DND-41 (cell line): ENCODE measurements around the gene PZP.

Experiments used
- ATAC-seq: fragments of 200-7000 bp; cut with Tn5 transposase; 3 replicates; pipeline ENCODE4 v1.9.1; 2021; ENCODE audit warnings: low read depth; ENCODE audit not compliant: insufficient read depth
- DNase-seq: peaks from one replicate; pipeline ENCODE4 v3.0.0-alpha.2; 2020
- H2AFZ ChIP-seq: 2 replicates; pipeline ENCODE4 v1.6.0; 2012; ENCODE audit warnings: low read depth, low read length
- H3K27ac ChIP-seq: 2 replicates; pipeline ENCODE4 v1.5.1; 2012; ENCODE audit warnings: low read length, inconsistent platforms
- H3K27me3 ChIP-seq: fragments of 200-600 bp; sonication (generic); 2 replicates; pipeline ENCODE4 v1.6.0; 2012; ENCODE audit warnings: low read length, mild to moderate bottlenecking, inconsistent platforms; ENCODE audit not compliant: insufficient read depth, poor library complexity
- H3K36me3 ChIP-seq: 2 replicates; pipeline ENCODE4 v1.5.1; 2012; ENCODE audit warnings: low read length, inconsistent platforms; ENCODE audit not compliant: insufficient read depth
- H3K4me1 ChIP-seq: 2 replicates; pipeline ENCODE4 v1.5.1; 2012; ENCODE audit warnings: mild to moderate bottlenecking, low read length; ENCODE audit not compliant: insufficient read depth
- H3K4me2 ChIP-seq: 2 replicates; pipeline ENCODE4 v1.6.0; 2012; ENCODE audit warnings: mild to moderate bottlenecking, moderate library complexity, low read length, inconsistent platforms; ENCODE audit not compliant: insufficient read depth
- H3K4me3 ChIP-seq, 2 experiments: fragments of 200-600 bp in 1 of 2; shearing (Covaris generic) in 1 of 2; 2 replicates each; pipeline ENCODE4 v1.5.1; 2012 to 2016; ENCODE audit warnings: inconsistent platforms in 2 of 2, low read length in 2 of 2, mild to moderate bottlenecking in 2 of 2, low read depth in 1 of 2, moderate library complexity in 1 of 2
- H3K79me2 ChIP-seq: 2 replicates; pipeline ENCODE4 v1.6.0; 2012; ENCODE audit warnings: low read length, inconsistent platforms; ENCODE audit not compliant: insufficient read depth
- H3K9ac ChIP-seq: 2 replicates; pipeline ENCODE4 v1.6.0; 2012; ENCODE audit warnings: low read depth, mild to moderate bottlenecking, inconsistent platforms, low read length, moderate library complexity
- H3K9me3 ChIP-seq: 2 replicates; pipeline ENCODE4 v1.5.1; 2012; ENCODE audit warnings: low read length, moderate library complexity, mild to moderate bottlenecking, inconsistent platforms; ENCODE audit not compliant: insufficient read depth, severe bottlenecking
- H4K20me1 ChIP-seq: 2 replicates; pipeline ENCODE4 v1.6.0; 2012; ENCODE audit warnings: low read length; ENCODE audit not compliant: insufficient read depth
- CTCF ChIP-seq: IDR thresholded peaks from 2 replicates; pipeline ENCODE4 v1.5.1; 2012; ENCODE audit warnings: borderline replicate concordance, low read length, moderate library complexity, mild to moderate bottlenecking; ENCODE audit not compliant: poor library complexity, severe bottlenecking; ENCODE audit errors: extremely low read depth
- EZH2 ChIP-seq: IDR thresholded peaks from 3 replicates; pipeline ENCODE4 v1.6.1; 2012; ENCODE audit warnings: borderline replicate concordance, low read depth, mild to moderate bottlenecking, moderate library complexity, low read length, inconsistent platforms; ENCODE audit not compliant: severe bottlenecking

Gene PZP

GRCh38 chr12:9111525-9111924, 96.7 kb downstream of the PZP start:
- H3K4me2 ChIP-seq: no peak overlapping the region
- H3K36me3 ChIP-seq: no peaks in the 10 kb centered on the region
- TF ChIP-seq CTCF: no peak
- TF ChIP-seq EZH2: no peak
- ATAC-seq: no peak
- no peak overlapping the region for H3K27ac ChIP-seq
- no peak overlapping the region for H3K4me3 ChIP-seq
- H4K20me1 ChIP-seq: no peaks in the 10 kb centered on the region
- H2AFZ ChIP-seq: no peak overlapping the region
- H3K9me3 ChIP-seq: no peaks in the 10 kb centered on the region
- DNase-seq: no peak
- H3K79me2 ChIP-seq: no peaks in the 10 kb centered on the region
- H3K9ac ChIP-seq: no peak overlapping the region
- H3K4me1 ChIP-seq: no peaks in the 10 kb centered on the region
- H3K27me3 ChIP-seq: peaks cover 17% of the 10 kb centered on the region

GRCh38 chr12:9109737-9110491, 98.3 kb downstream of the PZP start:
- no peaks in the 10 kb centered on the region for H3K4me1 ChIP-seq

GRCh38 chr12:9109213-9109522, 99.0 kb downstream of the PZP start:
- no peaks in the 10 kb centered on the region for H3K9me3 ChIP-seq
- H3K27me3 ChIP-seq: peaks cover 23% of the 10 kb centered on the region
- no peaks in the 10 kb centered on the region for H3K79me2 ChIP-seq
- ATAC-seq (no peak), DNase-seq (no peak)
- H2AFZ ChIP-seq: no peak overlapping the region
- no peak for TF ChIP-seq EZH2
- no peak for TF ChIP-seq CTCF
- H3K4me3 ChIP-seq: no peak overlapping the region
- no peak overlapping the region for H3K9ac ChIP-seq
- no peak overlapping the region for H3K27ac ChIP-seq
- H4K20me1 ChIP-seq: no peaks in the 10 kb centered on the region
- no peaks in the 10 kb centered on the region for H3K36me3 ChIP-seq
- H3K4me1 ChIP-seq: no peaks in the 10 kb centered on the region
- no peak overlapping the region for H3K4me2 ChIP-seq

More at GRCh38 chr12:9109737-9110491, 98.3 kb downstream of the PZP start:
- no peak overlapping the region for H3K9ac ChIP-seq
- H3K27me3 ChIP-seq: peaks cover 23% of the 10 kb centered on the region
- no peaks in the 10 kb centered on the region for H3K79me2 ChIP-seq
- DNase-seq: no peak
- ATAC-seq: no peak
- H2AFZ ChIP-seq: no peak overlapping the region
- no peaks in the 10 kb centered on the region for H3K9me3 ChIP-seq
- H3K4me2 ChIP-seq: no peak overlapping the region
- no peaks in the 10 kb centered on the region for H4K20me1 ChIP-seq
- TF ChIP-seq CTCF (no peak), EZH2 (no peak)
- H3K36me3 ChIP-seq: no peaks in the 10 kb centered on the region
- no peak overlapping the region for H3K27ac ChIP-seq
- H3K4me3 ChIP-seq: no peak overlapping the region

- DNase-seq (no peak), ATAC-seq (no peak)
- Histone ChIP-seq H3K27ac (no peak overlapping the region), H3K9ac (no peak overlapping the region), H3K4me1 (no peaks in the 10 kb centered on the region), H4K20me1 (no peaks in the 10 kb centered on the region), H3K27me3 (peaks cover 20% of the 10 kb centered on the region), H3K4me2 (no peak overlapping the region), H3K36me3 (no peaks in the 10 kb centered on the region), H3K9me3 (no peaks in the 10 kb centered on the region), H3K79me2 (no peaks in the 10 kb centered on the region), H2AFZ (no peak overlapping the region), H3K4me3 (no peak overlapping the region)
- TF ChIP-seq CTCF (no peak), EZH2 (no peak)
Observed at GRCh38 chr12:9108504-9109212, 99.5 kb downstream of the PZP start.
